ENCODE results near the gene PRMT1.

The PRMT1 gene

DNA sequence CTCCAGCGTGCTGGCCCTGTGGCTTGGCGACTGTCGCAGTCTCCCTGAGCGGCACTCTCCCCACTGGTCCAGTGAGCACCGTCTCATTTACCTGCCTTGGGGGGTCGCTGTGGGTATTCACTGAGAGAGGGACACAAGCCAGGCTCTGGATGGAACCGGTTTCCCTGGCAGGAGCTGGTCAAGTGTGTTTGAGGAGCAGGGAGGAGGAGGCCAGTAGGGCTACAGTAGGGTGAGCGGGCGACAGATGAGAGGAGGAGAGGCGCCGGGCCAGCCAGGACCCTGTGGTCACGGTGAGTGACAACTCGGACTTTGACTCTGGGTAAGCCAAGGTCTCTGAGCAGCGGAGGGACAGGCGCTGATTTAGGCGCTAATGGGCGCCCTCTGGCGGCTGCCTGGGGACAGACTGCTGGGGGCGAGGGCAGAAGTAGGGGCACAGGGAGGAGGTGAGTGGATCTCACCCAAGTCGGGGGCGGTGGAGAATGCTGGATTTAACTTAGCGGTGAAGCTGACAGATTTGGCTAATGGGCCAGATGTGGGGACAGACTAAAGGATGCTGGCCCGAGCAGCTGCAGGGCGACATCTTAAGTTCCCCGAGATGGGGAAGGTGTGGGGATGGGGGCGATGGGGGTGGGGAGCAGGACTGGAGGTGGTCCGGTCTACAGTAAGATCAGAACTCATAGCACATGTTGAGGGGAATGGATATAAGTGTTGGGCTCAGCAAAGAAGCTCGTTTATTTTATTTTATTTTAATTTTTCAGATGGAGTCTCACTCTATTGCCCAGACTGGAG, 4.7 kb upstream of the PRMT1 start:
- DNase-seq = peak; percentile 53

GRCh38 chr19:49676136-49676783, 811 bp upstream of the PRMT1 start:
- DNase-seq = peak; percentile 92

DNA sequence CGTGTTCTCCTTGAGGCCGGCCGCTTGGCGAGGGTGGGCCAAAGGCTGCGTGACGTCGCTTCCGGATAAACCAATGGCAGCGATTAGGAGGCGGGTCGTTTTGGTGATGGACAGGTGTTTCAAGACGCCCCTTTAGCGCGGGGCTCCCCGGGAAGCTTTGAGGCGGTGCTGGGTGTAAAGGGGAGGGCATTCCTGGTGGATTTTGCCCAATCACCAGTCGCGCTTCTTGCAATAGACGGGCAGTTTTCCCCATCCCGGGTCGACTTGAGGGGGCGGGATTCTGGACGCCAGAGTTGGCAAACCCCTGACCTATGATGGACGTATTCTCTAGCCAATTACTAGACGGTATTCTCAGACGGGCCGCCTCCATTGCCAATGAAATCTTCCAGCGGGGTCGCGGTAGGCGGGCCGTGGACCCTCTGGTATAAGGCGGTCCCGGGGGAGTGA, 264 bp upstream of the PRMT1 start:
- peak; percentile 100 for DNase-seq

DNA sequence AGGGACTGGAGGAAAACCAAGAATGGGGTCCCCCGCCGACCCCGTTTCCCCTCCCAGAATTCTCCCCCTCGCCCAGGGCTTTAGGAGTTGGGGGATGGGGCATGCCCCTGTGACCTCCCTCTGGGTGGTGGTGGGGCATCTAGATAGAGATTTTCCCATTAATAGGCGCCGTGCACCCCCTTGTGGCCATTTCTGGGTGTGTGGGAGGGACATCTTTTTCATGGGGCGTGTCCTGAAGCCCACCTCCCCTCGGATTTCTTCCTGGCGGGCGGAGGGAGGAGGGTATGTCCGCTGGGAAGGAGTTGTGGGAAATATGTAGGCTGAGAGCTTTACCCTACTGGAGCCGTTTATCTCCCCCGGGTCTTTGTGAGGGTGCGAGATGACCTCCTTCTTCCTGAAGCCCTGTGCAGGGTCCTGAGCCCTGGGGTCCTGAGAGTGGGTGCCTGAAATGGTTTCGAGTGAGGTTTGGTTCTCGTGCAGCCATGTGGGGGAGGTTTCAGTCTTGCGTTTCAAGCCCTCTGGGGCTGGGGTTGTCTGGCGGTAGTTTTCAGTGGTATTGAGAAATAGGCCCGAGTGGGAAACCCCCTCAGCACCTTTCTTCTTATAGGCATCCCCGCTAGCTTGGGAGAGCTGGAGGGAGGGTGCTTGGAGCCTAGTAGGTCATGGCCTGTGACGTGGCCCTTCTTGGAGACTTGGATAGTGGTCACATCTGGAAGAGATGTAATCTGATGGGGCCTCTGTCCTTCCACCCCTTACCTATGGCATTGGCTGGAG, 1.0 kb downstream of the PRMT1 start:
- DNase-seq = peak; percentile 72

DNA sequence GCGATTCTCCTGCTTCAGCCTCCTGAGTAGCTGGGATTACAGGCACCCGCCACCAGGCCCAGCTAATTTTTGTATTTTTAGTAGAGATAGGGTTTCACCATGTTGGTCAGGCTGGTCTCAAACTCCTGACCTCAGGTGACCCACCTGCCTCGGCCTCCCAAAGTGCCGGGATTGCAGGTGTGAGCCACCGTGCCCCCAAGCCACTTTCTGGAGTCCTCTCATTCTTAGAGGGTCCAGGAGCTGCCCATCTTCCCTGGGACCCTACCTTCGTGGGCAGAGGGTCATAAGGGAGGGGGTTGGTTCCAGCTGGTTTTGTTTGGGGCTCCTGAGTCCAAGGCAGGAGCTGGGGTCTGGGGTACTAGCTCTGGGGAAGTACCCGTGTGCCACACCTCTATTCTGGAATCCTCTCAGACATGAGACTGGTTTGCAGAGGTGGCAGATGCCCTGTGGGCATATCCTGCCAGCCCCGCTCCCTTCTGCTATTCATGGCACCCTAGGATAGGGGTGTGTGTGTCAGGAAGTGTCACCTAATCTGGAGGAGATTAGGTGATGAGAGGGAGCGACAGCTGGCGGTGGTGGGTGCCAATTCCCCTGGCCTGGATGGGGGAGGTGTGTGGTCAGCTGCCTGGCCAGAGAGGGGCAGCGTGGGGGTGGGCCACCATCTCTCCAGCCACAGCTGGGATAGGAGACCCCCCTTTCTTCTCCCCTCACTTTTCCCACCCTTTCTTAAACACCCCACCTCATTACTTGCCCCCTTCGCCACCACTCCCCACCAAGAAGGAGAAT, 2.1 kb downstream of the PRMT1 start:
- DNase-seq = no peak

DNA sequence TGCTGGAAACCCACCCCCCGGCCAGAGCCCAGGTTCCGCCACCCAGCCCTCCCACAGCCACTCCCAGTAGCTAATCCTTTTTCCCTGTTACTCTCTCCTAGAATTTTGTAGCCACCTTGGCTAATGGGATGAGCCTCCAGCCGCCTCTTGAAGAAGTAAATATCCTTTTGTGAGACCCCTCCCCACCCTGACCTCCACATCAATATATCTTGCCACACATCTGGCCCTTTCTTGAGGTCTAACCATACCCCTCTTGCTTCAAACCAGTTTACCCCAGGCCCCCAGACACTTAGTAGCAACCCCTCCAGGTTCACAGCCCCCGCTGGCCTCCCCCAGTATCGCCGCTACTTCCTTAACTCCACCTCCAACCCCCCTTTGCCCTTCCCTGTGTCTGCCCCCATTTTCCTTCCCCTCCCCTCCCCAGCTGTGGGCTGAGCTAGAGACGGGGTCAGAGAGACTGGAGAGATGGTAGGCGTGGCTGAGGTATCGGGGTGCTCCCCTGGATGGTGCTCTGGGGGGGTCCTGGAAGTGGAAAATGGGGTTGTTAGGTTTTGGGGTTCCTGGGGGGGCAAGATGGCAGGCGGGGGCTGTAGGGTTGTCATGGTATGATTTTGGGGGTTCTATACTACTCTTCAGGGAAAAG, 2.8 kb downstream of the PRMT1 start:
- DNase-seq = no peak

- DNase-seq = peak; percentile 80
Measured at GRCh38 chr19:49680421-49681351, 3.6 kb downstream of the PRMT1 start.

- no peak for DNase-seq
Measured at GRCh38 chr19:49681830-49682229, 4.8 kb downstream of the PRMT1 start.

- no peak for DNase-seq
Measured at GRCh38 chr19:49682274-49682673, 5.2 kb downstream of the PRMT1 start.

DNA sequence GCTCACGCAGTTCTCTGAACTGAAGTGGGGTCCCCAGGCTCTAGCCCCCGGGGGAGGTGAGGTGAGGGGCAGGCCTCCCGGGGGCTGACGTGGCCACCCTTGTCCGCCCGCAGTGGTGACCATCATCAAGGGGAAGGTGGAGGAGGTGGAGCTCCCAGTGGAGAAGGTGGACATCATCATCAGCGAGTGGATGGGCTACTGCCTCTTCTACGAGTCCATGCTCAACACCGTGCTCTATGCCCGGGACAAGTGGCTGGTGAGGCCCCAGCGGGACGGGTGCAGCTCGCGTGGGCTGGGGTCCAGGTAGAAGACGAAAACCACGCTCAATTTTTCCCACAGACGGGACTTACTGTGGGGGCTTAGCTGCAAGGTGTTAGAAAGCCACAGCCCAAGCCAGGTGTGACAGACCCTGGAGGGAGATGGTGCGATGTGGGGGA, 6.8 kb downstream of the PRMT1 start:
- DNase-seq = no peak

DNA sequence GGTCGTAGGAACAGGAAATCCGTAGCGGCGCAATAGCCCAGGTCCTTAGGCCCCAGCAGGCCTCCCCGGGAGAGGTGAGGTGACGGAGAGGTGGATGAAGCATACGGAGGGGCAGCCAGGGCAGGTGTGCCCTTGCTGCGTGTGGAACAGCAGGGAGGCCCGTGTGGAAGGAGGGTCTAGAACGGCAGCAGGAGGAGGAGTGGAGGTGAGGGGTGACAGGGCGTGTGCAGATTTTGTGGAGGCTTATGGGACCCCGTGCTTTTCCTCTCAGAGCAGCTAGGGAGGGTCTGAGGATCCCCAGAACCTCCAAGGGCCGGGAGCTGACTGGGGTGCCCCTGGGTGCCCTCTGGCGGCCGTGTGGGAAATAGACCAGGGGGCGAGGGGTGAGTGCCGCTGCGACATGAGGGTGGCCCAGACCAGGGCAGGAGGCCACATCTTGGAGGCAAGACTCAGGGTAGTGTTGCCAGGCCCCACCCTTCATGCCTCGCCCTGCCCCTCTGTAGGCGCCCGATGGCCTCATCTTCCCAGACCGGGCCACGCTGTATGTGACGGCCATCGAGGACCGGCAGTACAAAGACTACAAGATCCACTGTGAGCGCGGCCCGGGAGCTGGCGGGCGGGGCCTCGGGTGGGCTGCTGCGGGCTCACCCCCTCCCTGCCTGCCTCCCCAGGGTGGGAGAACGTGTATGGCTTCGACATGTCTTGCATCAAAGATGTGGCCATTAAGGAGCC, 7.3 kb downstream of the PRMT1 start:
- no peak for DNase-seq

DNA sequence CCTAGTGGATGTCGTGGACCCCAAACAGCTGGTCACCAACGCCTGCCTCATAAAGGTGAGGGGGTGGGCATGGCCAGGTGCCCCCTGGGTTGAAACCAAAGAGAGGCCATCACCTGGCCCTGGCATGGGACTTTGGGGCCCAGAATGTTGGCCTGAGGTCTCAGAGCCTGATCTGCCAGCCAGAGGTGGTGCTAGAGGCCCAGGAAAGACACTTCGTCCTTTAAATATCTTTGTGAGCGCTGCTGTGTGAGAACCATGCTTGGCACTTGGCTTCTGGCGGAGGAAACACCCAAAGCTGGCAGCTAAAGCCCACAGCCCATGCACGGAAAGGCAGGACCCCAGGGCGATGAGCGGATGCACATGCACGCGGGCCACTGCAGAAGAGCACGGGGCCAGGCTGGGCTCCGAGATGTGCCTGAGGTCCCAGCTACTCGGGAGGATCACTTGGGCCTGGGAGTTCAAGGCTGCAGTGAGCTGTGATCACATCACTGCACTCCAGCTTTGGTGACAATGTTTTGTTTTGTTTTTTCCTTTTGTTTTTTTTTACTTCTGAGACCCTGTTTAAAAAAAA, 8.0 kb downstream of the PRMT1 start:
- DNase-seq = no peak

GRCh38 chr19:49685845-49686332, 8.8 kb downstream of the PRMT1 start:
- no peak for DNase-seq

GRCh38 chr19:49686503-49687088, 9.5 kb downstream of the PRMT1 start:
- no peak for DNase-seq

DNA sequence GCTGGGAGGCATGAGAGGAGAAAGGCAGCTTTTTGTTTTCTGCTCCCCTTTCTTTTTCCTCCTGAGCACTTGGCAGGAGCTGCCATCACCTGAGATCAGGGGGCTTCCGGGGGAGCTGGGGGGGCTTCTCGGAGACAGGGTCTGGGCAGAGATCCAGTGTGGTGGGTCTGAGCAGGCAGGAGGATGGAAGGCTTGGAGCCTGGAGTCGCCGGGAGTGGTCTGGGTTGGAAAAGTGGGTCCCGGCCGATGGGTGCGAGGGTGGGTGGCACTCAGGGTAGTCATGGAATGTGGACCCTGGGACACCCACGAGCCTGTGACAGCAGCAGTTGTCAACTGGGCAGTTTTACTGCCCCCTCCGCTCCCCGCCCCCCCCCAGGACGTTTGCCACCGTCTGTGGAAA, 10.1 kb downstream of the PRMT1 start:
- no peak for DNase-seq

DNA sequence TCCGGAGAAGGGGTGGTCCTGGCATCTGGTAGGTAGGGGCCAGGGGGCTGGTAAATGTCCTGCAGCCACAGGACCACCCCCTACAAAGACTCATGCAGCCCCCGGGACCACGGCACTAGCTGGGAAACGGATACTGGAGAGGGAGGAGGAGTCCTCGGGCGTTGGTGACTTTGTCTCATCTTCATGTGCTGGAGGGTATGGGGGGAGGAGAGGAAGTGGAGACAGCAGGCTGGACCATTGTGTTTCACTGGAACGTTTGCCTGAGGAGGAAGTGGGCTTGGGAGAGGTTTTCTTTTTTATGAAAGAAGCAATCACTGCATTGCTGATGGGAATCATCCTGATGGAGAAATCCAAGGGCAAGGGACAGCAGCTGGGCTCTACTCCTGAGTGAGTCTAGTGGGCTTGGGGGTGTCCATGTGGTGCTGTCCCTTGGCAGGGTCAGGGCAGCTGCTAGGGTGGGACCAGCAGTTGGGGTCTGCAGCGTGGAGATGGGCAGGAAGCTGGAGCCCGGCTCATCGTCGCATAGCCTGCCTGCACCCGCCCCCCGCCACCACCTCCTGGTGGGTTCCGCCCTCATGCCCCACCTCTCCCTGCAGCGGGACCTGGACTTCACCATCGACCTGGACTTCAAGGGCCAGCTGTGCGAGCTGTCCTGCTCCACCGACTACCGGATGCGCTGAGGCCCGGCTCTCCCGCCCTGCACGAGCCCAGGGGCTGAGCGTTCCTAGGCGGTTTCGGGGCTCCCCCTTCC, 10.7 kb downstream of the PRMT1 start:
- no peak for DNase-seq

DNA sequence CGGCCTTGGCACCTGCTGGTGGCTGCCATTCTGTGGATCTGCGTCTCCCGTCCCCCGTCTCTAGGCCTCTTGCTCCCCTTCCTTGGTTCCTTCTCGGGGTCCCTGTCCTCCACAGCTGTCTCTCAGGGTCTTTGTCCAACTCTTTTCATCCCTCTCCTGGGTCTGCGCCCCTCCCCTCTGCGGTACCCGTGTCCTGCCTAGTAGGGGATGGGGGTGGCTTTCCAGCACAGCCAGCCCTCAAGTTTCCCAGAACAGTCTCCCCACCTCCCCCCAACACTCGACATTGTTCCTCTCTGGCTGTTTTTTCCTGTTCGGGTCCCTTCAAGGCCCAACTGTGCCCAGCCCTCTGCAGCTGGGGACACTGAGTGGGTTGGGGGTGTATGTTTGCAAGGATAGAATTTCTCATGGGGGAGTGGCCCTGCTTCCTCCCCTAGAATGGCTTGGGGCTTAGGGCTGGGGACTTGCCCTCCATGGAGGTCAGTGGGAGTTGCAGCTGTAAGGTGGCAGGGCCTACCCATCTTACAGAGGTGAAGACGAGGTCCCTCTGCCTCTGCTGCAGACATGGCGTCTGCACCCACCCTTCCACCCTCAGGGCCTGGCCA, 11.6 kb downstream of the PRMT1 start:
- no peak for DNase-seq

All from fibroblast of upper back skin (primary cell).